Measurements from ENCODE around the gene MTAP.

DNA sequence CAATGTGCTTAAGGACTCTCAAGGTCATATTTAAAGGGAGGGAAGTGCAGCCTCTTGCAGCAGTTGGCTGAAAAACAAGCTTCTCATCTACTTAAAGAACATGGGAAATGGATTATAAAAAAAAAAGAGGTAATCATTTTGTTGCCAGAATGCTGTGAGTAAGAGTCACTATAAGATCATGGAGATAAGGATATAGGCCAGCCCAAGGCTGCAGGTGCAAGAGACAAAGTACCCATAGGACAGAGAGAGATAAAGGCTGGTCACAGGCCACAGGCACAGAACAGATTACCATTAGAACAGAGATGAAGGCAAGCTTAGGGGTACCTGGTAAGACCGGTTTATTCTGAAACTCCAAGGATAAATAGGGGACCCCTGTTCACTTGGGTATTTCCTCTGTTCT, 121.3 kb downstream of the MTAP start:
- TF ChIP-seq POLR2A (IDR thresholded peaks at IDR 0.05; ENCODE audit: low read depth, low read length) = no peak
- TF ChIP-seq POLR2AphosphoS5 (IDR thresholded peaks at IDR 0.05; ENCODE audit: low read depth, low read length) = no peak

Data from GM12892 (cell line).